Fibroblast of skin of scalp (primary cell): ENCODE results near the gene TAF3.

Experiments used
- DNase-seq: peaks from one replicate; pipeline ENCODE4 v3.0.0-alpha.2; 2013

Gene TAF3

DNA sequence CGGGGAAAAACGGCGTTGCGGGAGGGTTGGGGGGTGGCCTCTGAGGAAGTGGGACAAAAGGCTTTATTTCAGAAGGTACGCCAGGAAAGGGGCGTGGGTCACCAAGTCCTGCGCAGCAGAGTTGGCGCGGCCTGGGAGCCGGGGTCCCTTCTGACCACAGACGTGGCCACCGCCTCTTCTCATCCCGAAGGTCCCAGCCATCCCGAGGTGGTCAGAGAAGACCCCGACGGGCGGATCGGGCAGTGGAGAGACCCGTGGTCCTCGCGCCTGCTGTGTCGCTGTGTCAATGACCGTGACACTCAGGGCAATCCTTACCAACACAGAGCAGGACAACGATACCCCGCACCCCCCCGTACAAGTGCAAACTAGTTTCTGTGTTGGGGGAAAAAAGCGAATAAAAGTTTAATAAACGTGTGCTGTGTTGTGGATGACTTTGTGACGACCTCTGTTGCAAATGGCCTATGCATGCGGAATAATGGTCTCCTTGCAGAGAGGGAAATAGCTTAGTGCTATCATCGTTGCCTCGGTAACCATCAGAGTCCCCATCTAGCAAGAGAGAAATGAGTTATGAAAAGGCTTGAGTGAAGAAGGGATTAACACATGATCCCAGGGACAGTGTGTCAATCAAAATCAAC lies 216.8 kb downstream of the TAF3 start:
- no peak for DNase-seq

- DNase-seq: no peak
Observed at GRCh38 chr10:8035641-8036470, 217.6 kb downstream of the TAF3 start.

DNA sequence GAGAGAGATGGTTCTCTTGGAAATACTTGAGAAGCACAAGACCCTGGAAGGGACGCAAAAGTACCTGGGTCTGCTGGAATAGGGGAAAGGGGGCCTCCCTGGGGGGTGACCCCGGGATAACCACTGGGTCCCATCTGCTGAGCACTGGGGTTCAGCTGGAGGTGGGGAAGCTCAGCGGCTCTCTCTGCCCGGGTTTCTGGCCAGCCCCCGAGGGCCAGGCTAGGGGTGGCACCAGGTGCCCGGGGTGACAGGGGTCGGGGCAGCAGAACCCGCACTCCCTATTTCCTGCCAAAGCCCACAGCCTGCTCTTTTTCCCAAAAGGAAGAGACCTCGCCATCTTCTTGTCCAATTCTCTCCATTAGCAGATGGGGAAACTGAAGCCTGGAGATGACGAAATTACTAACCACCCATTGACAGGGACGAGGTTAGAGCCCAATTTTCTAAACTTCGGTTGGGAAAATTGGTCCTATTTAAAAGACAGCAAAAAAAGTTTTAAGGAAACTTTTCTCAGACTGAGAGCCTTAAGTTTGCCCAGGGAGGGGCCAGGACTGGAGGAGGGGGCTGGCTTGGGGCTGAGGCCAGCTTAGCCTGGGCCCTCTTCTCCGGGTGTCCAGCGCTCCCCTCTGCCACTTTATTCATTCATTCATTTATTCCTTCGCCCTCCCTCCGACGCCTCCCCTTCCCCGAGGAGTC lies 218.3 kb downstream of the TAF3 start:
- DNase-seq: no peak

DNA sequence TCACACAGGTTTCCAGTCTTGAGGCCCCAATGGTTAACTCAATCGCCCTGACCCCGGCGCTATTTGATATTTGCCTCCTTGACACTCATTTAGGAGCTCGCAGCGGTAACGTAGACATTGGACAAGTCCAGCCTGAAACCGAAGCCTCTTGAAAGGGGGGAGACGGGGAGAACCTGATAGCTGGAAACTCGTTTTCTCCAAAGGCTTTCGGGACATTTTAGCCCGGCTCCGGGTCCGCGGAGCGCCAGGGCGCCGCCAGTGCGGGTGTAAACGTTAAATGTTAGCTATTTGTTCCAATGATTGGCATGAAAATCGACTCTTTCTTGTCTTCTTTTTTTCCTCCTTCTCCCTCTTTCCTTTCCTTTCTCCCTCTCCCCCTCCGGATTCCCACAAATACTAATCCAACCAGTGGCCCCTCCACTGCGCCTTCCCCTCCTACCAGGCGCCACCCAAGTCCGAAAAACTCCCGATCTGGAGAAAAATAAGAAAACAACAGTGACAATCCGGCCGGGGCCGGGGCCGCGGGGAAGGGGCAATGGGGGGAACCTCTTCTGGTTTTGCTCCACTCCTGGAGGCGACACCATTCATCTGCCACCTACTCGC lies 219.0 kb downstream of the TAF3 start:
- no peak for DNase-seq

- DNase-seq: no peak
Observed at GRCh38 chr10:8037941-8038894, 219.9 kb downstream of the TAF3 start.

- DNase-seq: no peak
Observed at GRCh38 chr10:8039321-8039881, 221.1 kb downstream of the TAF3 start.

DNA sequence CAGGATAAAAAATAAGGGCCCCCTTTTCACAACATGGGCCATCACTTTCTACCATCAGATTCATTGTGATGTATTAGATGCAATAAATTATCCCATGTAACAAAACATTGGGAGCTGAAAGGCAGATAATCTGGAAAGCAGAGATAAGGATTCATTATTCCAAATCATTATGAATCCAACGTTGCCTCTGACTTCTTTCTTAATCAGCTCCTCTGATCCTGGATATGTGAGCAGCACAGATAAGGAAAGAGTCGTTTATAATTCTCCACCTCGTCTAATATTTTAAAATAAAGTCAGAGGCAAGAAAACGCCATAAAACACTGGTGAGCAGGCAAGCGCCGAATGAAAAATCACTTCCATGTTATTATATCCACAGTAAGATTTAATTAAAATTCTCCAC lies 222.3 kb downstream of the TAF3 start:
- no peak for DNase-seq

DNA sequence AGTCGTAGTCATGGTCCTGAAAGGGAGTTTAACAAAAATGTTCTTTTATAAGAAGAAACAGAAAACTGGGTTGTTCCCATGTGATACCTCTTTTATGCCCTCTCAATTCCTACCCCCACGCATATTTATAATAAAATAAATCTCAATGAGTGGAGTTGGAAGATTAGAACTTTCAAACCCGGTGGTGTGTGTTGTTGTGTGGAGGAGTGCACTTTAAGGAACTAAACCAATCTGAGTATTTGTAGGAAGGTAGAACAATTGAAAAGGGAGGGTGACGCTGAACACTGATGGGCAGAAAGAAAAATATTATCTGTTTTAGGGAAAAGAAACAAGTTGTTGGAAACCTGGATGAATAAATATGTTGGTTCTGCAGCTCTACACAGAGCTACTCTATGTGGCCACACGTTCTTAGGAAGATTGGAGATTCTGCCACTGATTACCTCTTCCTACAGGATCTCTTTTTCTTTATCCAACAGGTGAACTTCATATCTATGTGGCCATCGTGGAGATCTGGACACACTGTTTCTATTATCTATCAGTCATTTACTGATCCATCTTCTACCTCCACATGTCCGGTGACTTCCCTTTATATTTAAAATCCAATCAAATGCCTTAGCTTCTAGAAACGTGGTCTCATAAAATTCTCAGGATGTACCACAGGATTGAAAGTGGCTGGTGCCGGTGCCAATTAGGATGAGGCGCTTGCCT lies 223.1 kb downstream of the TAF3 start:
- DNase-seq: no peak

- DNase-seq: no peak
Observed at GRCh38 chr10:8041992-8042720, 223.9 kb downstream of the TAF3 start.

DNA sequence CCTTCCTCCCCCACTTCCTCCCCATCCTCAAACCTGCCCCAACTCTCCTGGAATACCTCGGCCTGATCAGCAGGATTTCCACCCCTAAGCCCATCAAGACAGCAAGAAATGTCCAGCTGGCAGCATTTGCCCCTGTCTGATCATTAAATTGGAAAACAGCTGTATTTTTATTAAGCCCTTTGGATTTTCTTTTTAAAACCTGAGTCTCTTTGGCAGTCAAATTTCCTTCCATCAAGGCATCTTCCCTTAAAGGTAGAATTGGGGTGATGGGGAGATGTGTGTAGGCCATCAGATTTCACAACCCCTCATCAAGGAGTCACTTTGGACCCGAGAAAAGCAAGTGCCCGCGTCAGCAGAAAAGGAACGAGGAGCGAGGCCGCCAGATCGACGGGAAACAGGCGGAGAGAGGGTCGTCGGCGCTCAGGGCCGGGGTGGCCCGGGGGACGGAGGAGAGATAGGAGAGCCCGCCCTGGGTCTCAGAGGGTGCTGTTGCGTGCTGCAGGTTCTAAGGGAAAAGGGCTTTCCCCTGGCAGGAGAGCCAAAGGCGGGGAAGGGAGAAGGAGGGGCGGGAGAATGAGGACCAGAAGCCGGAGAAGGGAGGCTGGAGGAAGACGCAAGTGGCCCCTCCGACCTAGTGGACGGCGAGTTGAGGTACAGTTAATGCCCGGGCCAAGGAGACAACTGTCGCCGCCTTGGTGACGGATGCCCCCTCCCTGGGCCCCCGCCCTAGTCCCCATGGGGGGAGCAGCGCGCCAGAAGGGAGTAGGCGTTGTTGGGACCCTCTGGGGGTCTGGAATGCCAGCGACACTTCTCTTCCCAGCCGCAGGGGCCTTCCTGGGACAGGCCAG lies 224.6 kb downstream of the TAF3 start:
- DNase-seq: no peak

DNA sequence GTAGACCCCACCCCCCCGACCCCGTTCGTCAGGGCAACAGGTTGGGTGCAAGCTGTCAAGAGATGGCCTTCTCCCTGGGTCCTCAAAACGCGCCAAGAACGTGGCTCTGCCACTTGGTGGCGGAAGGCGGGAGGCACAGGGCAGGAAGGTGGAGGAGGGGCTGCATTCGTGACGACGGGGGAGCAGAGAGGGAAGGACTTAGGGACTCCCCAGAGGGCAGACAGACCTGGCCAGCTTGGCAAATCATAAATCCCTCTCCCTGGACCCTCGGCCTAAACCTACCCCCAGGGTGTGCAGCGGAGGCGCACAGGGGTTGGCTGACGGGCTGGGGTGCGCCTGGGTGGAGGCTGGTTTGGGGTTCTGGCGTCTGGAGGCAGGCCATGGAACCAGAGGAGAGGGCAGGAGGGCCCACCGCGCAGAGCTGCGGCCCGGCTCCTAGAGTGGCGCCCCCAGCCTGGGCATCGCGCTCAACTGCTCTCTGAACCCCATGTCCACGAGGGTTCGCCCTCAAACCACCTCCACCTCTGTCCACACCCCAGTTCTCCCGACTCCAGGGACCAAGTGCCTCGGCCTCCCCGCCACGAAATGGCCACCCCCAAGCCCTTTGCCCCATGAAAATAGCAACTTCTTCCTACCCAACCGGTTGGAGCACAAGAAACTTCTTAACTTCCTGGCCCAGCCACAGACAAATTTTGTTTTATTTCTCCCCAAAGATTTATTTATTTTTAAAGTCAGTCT lies 225.4 kb downstream of the TAF3 start:
- no peak for DNase-seq

DNA sequence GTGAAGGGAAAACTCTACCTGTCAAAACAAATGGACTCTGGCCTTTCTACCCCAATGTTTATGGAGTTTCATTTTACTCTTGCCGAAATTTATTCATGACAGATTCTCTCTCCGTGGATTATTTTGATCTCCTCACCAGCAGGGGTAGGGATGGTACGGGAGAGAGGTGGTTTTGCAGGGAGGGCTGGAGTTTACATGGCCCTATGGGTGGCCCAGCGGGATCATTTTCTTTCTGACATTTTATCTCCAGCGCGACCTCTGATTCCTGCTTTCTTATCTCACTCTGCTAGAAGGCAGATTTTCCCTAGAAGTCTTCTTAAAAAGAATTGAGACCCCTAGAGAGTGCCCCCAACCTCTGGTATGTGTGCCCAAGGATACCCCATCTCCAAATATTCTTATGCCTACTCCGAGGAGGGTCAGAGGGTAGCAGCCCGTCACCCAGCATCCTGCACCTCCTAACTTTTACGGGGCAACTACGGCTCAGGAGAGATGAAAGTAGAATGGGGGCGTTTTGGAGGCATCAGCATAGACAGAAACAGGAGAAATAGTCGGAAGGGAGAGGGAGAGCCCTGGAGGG lies 226.1 kb downstream of the TAF3 start:
- DNase-seq: no peak

GRCh38 chr10:8044908-8045725 lies 226.8 kb downstream of the TAF3 start:
- no peak for DNase-seq

GRCh38 chr10:8045726-8046494 lies 227.6 kb downstream of the TAF3 start:
- no peak for DNase-seq

DNA sequence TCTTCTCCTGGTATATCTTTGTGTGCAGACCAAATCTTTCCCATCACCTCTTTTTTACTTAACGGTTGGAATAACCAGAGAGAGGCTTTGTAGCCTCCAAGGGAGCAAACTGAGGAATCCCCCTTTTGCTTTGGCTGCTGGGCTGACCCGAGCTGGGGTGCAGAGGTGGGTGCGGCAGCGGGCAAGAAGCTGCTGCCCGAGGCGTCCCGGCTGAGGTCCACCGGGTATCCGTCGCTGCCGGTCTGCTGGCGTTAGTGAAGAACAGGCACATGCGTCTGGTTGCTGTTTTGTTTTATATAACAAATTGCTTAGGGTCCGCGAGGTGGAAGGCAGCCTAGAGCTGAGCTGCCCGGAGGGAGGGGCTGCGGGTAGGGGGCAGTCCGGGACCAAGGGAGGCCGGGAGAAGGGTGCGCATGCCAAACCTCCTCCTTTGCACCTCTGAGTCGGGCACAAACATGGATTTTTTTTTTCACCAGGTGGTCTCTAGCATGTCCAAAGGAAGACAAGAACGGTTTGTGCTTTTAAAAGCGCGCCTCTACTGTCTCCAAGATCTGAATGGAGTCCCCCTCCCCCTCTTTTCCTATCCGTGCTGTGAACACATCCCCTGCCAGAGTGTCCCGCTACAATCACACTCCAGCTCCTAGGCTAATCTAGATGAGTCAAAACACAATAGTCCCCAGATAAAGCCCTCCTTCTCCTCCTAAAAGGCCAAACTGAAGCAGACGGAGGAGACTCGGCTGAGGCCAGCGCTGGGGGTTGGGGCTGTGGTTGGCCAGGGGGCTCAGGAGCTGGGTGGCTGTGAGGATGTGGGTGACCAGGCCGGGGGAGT lies 229.4 kb downstream of the TAF3 start:
- no peak for DNase-seq
